Left ventricle myocardium inferior (tissue), 1 donor: ENCODE data around the gene MAGI2. TPM values are rescaled to one million over a fixed set of nuclear protein-coding genes. Genes with fewer than 3 reads are reported as not detected.

ENCODE experiments used
- DNase-seq: peaks from one replicate; pipeline ENCODE4 v3.0.0-alpha.2; 2020
- H3K27ac ChIP-seq: fragments of 200-600 bp; replicated peaks from 2 replicates; pipeline ENCODE4 v1.8.0; 2021
- H3K27me3 ChIP-seq: fragments of 200-600 bp; 2 replicates; pipeline ENCODE4 v1.8.0; 2021; ENCODE audit warnings: low read depth
- H3K36me3 ChIP-seq: fragments of 200-600 bp; 2 replicates; pipeline ENCODE4 v1.8.0; 2021
- H3K4me1 ChIP-seq: fragments of 200-600 bp; 2 replicates; pipeline ENCODE4 v1.8.0; 2021
- H3K4me3 ChIP-seq: fragments of 200-600 bp; 2 replicates; pipeline ENCODE4 v1.8.0; 2021; ENCODE audit warnings: mild to moderate bottlenecking, moderate library complexity
- H3K9me3 ChIP-seq: fragments of 200-600 bp; replicated peaks from 2 replicates; pipeline ENCODE4 v1.8.0; 2021
- CTCF ChIP-seq: fragments of 200-600 bp; IDR thresholded peaks from 2 replicates; pipeline ENCODE4 v1.8.0; 2021; ENCODE audit warnings: antibody characterized with exemption, mild to moderate bottlenecking, borderline replicate concordance
- intact Hi-C: fragments of 100-400 bp; cut with micrococcal nuclease; formaldehyde crosslinking; loops from one replicate; pipeline ENCODE4 v1.11.0; 2022
- total RNA-seq: library from RNA; stranded (reverse); fragmentation: NEBNext Ultra II Directional; extraction: Animal tissue kit (Norgen Biotek cat#: 25700); gene quantifications from one replicate; pipeline ENCODE4 v1.2.1, GENCODE V29; 2021
- donor health status: DM: no; HTN: yes; CAD: no; lungs with severe emphysema.

Gene MAGI2
- total RNA-seq, 1 donor from 2014 or later = 4.5 TPM

GRCh38 chr7:79494046-79494445 lies 40.6 kb upstream of the MAGI2 start:
- no peak for DNase-seq
- Histone ChIP-seq H3K4me3 (no peak overlapping the region), H3K27ac (no peak overlapping the region), H3K9me3 (no peaks in the 10 kb centered on the region), H3K36me3 (no peaks in the 10 kb centered on the region), H3K4me1 (no peaks in the 10 kb centered on the region), H3K27me3 (no peaks in the 10 kb centered on the region)
- no peak for TF ChIP-seq CTCF
- intact Hi-C loops = no loop called here

- H3K4me3 ChIP-seq = no peak overlapping the region
- H3K36me3 ChIP-seq = no peaks in the 10 kb centered on the region
- no peak overlapping the region for H3K27ac ChIP-seq
- H3K9me3 ChIP-seq = no peaks in the 10 kb centered on the region
- H3K4me1 ChIP-seq = no peaks in the 10 kb centered on the region
- intact Hi-C loops = no loop called here
- no peak for DNase-seq
- H3K27me3 ChIP-seq = no peaks in the 10 kb centered on the region
- no peak for TF ChIP-seq CTCF
Observed at GRCh38 chr7:79489371-79489770, 35.9 kb upstream of the MAGI2 start.

- Histone ChIP-seq H3K4me3 (no peak overlapping the region), H3K4me1 (no peaks in the 10 kb centered on the region), H3K27me3 (no peaks in the 10 kb centered on the region), H3K36me3 (no peaks in the 10 kb centered on the region), H3K9me3 (no peaks in the 10 kb centered on the region), H3K27ac (no peak overlapping the region)
- DNase-seq = no peak
- intact Hi-C loops = no loop called here
- no peak for TF ChIP-seq CTCF
Observed at GRCh38 chr7:79478386-79478785, 24.9 kb upstream of the MAGI2 start.

GRCh38 chr7:79475455-79475854 lies 22.0 kb upstream of the MAGI2 start:
- no peak for DNase-seq
- Histone ChIP-seq H3K27me3 (no peaks in the 10 kb centered on the region), H3K4me1 (no peaks in the 10 kb centered on the region), H3K4me3 (no peak overlapping the region), H3K9me3 (no peaks in the 10 kb centered on the region), H3K27ac (no peak overlapping the region), H3K36me3 (no peaks in the 10 kb centered on the region)
- TF ChIP-seq CTCF = no peak
- intact Hi-C loops = no loop called here

- Histone ChIP-seq H3K4me1 (no peaks in the 10 kb centered on the region), H3K27ac (no peak overlapping the region), H3K36me3 (peaks cover 3% of the 10 kb centered on the region), H3K9me3 (no peaks in the 10 kb centered on the region), H3K27me3 (no peaks in the 10 kb centered on the region), H3K4me3 (no peak overlapping the region)
- DNase-seq = no peak
- TF ChIP-seq CTCF = no peak
- intact Hi-C loops = no loop called here
Observed at GRCh38 chr7:79471699-79472098, 18.2 kb upstream of the MAGI2 start.

GRCh38 chr7:79471283-79471682 lies 17.8 kb upstream of the MAGI2 start:
- no peak for DNase-seq
- Histone ChIP-seq H3K9me3 (no peaks in the 10 kb centered on the region), H3K4me3 (no peak overlapping the region), H3K27me3 (no peaks in the 10 kb centered on the region), H3K27ac (no peak overlapping the region), H3K36me3 (peaks cover 3% of the 10 kb centered on the region), H3K4me1 (no peaks in the 10 kb centered on the region)
- no peak for TF ChIP-seq CTCF
- intact Hi-C loops = no loop called here
